GM21723 (cell line): ENCODE results near the gene RYR3.

Experiments used
- ATAC-seq: cut with Tn5 transposase; IDR thresholded peaks from one replicate; pipeline ENCODE4 v1.9.1; 2021; ENCODE audit warnings: mild to moderate bottlenecking, moderate library complexity; ENCODE audit not compliant: unreplicated experiment

Gene RYR3

DNA sequence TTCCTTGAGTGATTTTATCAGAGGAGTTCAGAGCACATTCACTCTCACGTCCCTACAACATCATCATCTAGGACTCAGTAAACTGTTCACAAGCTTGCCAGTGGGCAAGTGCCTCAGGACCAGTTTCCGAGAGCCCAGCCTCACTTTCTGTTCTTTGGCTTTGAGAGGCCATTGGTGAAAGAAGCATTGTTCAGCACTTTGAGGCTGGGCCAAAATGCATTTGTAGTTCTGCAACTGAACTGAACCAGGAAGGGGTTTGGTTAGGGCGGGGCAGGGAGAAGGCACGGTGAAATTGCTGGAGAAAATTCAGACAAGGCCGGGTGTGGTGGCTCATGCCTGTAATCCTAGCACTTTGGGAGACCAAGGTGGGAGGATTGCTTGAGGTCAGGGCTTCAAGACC, 435.4 kb downstream of the RYR3 start:
- no peak for ATAC-seq

DNA sequence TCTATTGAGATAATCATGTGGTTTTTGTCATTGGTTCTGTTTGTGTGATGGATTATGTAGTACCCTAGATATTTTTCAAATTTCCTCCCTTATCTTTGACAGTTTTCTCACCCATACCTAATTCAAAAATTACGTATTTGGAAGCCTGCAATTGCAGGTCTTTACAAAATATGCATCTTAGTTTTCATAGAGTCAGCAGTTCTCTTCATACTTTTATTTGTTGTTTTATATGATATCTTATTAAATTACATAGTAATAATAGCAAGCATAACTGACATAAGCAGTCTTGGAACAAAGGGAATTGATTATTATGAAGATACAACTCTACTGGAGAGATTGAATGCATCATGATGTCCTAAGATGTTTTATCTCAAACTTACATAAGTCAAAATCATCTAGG, 442.2 kb downstream of the RYR3 start:
- no peak for ATAC-seq

DNA sequence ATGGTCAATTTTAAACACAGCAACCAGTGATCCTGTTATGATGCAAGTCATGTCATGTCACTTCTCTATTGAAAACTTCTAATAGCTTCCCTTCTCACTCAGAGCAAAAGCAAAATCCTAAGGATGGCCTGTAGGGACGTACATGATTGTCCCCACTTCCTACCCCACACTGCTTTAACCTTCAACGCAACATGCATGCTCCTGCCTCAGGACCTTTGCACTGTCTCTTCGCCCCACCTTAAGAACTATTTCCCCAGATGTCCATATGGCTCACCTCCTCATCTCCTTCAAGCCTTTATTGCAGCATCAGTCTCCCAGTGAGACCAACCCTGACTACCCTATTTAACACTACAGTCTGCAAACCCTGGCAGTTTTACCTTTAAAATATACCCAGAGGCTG, 443.5 kb downstream of the RYR3 start:
- no peak for ATAC-seq

DNA sequence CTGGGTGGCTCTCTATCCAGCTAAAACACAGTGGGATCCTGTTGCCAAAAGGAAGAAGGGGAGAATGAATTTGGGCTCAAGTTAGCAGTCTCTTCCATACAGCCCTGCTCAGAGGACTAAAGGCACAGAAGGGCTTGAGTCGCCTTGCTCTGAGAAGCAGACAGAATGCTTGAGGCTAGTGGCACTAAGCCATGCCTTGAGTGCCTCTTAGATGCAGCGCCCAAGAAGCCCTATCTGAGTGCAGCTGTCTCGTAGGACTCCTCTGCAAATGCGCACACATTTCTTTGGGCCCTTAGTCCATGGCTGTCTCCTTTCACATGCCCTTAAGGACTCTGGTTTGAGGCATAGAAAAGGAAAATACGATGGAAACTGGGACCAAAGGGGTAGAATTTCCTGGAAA, 446.2 kb downstream of the RYR3 start:
- ATAC-seq = no peak

DNA sequence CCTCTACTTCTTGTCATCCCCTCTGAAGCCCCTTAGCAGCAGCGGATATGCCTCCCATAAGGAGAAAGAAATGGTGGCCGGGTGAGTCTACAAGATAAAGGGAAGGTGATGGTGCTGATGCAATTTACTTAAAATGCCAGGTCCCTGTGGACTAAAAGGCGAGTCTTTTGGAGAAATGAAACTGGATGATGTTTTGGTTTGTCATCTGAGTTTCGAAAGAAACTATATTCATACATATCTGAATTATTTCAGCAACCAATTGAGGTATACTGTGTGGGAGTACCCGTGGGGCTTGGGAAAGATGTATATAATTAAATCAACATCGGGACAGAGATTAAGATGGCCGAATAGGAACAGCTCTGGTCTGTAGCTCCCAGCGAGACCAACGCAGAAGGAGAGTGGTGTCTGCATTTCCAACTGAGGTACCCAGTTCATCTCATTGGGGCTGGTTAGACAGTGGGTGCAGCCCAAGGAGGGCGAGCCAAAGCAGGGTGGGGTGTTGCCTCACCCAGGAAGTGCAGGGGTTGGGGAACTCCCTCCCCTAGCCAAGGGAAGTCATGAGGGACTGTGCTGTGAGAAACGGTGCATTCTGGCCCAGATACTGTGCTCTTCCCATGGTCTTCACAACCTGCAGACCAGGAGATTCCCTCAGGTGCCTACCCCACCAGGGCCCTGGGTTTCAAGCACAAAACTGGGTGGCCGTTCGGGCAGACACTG, 446.9 kb downstream of the RYR3 start:
- no peak for ATAC-seq

DNA sequence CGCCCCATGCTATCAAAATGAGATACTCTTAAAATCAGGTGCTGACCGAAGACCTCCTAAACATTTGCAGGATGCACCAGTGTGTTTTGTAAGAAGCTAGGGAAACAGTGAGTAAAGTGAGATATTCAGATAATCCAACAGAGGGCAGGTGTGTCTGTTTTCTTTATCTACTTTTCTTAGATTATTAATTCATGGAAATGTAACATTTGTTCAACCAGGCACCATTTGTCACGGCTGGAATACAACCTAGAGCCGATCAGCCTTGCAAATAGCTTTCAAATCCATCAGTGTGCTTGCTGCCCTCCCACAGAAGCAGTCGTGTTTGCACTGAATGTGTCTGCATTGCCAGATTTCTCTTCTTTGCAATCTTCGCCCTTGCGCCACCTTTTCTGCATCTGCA, 455.6 kb downstream of the RYR3 start:
- no peak for ATAC-seq

DNA sequence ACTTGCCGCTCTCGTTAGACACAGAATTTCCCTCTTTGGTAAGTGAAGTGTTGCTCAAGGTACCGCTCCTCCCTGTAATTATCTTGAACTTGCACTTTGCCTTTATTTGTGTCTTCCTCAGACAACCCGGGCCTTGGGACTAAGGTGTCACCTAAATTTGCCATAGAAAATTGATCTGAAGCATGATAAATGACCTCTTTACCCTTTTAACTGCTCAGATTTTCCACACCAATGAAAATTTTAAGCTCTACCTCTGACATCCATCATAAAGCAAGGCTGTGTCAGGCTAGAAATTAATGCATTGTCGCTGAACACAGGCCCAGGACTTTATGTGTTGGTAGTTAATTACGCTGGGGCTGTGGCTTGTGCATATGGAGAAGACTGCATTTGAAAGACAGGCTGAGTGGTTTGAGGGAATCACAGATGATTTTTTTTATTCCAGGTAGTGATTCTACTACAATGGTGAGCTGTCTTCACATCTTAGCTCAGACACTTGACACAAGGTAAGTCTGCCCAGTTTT, 458.0 kb downstream of the RYR3 start:
- ATAC-seq = no peak

DNA sequence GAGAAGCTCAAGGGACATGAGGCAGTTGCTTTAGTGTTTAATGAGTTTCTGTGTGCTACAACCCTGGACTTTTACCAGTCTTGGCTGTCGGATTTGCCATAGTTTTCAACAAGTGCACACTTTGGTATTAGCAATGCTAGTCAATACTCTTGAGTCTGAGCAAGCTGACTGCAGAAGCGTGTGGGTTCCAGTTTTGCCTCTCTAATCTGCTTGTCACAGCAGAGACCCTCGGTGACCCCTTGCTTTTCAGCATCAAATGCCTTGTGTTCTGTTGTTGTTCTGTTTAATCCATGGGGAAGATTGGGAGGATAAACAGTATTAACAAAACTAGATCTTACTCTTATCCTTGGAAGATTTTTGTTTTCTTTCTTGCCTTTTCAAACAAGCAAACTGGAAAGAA, 463.2 kb downstream of the RYR3 start:
- ATAC-seq = no peak

DNA sequence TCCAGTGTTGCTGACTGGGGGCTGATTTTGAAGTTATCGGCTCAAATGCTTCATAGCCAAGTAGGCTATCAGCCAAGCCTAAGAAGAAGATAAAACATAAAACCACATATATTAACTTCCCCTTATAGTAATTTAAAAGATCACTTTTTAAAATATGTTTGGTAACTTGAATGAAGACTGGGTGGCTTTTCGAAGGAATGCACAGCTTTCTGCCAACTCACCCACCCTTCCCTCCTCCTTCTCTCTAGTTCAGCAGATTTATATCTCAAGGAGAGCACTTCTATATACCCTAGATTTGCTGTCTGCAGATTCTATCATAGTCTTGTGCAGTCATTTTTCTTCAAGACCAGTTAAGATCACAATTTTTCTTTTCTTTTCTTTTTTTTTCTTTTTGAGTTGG, 468.1 kb downstream of the RYR3 start:
- no peak for ATAC-seq

DNA sequence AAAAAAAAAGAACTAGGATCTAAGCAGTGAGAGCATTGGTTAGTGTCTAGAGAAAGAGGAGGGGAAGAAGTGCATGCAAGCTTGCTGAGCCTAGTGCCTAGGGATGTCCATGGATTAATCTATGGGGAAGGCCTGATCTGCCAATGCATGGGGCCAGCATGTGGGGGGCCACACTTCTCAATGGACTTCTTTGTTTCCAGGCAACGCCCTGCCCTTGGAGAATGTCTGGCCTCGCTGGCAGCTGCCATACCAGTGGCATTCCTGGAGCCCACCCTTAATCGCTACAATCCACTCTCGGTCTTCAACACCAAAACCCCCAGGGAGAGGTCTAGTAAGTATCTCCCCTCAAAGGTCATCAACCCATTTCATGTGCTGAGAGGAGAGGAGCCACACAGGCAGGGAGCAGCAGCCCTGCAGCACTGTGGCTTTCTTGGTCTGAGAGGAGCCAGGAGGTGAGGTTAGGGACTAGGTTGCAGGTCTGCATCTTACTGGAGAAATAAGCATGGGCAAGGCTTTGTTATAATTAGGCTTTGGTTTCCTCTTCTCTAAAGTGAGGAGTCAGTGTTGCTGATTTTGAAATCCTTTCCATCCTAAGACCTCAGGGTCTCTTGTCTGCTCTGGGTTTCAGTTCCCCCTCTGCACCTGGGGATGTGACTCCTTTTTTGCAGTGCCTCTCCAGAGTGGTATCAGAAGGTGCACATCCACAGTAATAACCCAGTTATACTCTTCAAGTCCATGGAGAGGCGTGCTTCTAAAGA, 469.4 kb downstream of the RYR3 start:
- ATAC-seq = no peak

DNA sequence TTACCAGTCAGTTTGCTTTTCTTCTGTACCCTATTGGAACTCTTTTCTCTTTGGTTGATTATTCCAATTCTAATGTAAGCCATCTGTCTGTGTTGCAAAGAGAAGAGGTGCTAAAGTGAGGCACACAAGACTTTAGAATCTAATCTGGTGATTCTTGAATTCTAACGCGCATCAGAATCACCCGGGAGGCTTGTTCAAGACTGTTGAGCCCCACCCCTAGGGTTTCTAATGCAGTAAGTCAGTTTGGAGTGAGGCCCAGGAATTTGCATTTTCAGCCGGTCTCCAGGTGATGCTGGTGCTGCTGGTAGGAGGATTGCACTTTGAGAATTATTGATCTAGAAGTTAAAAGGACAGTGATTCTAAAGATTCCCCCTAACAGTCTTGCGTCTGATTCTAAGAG, 472.2 kb downstream of the RYR3 start:
- ATAC-seq = no peak

DNA sequence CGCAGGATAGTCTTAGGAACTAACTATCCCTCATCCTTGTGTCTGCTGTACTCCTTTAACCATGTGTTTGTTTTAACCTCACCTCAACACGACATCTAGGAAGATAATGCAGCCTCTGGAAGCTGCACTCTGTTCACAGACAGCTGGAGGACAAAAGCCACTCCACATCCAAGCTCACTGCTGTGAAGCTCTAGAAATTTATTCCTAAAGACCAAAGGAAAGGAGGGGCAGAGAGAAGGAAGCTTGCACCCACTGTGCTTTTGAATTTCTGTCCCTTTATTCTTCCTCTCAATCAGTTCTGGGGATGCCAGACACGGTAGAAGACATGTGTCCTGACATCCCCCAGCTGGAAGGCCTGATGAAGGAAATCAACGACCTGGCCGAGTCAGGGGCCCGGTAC, 474.6 kb downstream of the RYR3 start:
- no peak for ATAC-seq

DNA sequence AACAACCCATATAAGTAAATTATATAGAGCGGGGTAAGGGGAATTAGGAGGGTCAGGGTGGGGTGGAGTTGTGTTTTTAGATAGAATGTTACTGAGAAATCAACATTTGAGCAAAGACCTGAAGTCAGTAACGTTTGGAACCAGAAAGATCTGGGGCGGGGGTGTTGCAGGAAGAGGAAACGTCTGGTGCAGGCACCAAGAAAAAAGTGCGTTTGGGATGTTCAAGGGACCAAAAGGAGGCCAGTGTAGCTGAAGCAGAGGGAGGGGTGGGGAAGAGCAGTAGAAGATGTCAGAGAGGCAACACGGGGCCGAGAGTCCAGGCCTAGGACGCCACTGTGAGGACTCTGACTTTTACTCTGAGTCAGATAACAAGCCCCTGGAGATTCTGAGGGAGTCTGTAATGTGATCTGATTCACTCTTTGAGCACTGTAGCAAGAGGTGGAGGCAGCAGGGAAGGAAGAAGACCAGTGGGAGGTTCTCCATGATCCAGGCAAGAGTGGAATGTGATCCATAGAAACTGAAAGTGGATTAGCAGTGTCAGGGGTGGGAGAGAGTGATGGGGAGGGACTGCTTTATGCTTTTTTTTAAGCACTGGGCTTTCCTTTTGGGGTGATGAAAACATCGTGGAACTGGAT, 478.3 kb downstream of the RYR3 start:
- no peak for ATAC-seq

DNA sequence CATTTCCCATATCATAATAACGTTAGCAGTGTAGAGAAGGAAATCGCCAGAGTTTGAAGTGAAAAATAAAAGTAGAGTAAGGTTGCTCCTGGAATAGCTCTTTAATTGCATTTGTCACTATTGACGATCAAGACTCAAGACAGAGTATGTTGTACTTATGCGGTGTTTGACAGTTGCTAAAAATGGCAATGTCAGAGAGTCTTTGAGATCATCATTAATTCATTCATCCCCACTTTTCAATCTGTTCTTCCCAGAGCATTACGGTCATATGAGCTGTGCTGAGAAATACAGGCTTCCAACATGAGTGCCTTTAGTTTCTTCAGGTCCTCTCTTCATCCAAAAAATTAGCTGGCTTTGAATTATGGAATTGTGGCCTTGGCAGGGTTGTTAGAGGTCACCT, 483.7 kb downstream of the RYR3 start:
- ATAC-seq = no peak

DNA sequence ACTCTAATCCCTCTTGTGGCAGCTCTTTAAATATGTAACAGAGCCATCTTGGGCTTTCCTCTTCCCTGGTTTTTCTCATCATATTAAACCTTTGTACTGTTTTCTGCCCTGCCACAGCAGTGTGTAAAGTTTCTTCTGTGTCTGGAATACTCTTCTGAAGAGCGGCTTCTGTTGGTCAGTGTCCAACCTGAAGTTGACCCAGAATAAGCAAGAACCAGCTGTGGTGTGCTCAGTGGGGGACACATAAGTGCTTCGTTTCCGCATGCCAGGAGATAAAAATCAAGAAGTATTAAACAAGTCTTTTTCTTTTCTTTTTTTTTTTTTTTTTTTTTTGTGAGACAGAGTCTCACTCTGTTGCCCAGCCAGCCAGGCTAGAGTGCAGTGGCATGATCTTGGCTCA, 484.3 kb downstream of the RYR3 start:
- ATAC-seq = no peak

DNA sequence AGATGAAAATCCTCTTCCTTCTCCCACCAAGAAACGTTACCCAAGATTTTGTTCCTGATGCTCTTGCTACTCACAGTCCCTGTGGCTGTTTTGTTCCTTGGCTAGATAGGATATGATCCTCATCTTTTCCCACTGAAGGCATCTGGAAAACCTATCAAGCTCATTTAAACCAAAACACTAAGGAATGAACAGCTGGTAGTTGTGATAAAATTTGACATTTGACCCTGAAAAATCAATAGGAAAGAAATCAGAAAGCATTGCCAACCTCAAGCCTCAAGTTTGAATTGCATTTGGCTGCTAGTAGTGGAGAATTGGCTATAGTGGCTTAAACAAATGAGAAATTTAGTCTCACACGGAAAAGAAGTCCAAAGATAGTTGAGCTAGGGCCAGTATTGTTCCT, 486.9 kb downstream of the RYR3 start:
- no peak for ATAC-seq

DNA sequence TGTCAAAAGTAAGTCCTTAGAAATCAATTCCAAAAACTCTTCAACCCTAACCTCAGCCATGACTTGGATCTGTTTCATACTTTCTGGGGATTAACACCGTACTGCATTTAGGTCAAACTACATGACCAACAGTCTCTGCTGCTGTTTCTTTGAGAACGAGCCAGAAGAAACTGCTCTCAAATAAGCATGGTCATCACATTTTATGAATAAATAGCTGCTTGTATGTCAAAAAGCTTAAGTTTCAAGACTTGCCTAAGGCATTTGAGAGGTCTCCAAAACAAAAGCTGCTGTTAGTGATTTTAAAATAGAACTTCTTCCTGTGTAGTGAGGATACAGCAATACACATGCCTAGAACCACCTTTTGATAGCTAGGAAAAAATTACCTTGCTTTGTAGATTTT, 491.2 kb downstream of the RYR3 start:
- no peak for ATAC-seq

DNA sequence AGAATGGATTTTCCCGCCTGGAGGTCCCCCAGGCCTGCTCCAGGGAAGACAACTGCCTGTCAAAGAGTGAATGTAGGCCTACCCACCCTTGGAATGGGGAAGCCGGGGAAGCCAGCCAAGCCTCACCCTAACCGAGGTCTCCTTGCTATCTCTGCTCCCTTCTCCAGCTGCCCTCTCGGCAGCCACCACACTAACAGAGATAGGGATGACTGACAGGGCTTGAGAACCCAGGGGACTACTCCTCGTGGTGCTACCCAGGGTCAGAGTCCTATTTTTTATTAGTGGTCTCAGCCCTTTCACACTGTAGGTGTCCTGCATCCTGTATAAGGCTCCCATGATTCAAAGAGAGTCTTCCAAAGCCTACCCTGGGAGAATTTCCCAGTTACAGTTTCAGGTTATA, 496.9 kb downstream of the RYR3 start:
- ATAC-seq = no peak

DNA sequence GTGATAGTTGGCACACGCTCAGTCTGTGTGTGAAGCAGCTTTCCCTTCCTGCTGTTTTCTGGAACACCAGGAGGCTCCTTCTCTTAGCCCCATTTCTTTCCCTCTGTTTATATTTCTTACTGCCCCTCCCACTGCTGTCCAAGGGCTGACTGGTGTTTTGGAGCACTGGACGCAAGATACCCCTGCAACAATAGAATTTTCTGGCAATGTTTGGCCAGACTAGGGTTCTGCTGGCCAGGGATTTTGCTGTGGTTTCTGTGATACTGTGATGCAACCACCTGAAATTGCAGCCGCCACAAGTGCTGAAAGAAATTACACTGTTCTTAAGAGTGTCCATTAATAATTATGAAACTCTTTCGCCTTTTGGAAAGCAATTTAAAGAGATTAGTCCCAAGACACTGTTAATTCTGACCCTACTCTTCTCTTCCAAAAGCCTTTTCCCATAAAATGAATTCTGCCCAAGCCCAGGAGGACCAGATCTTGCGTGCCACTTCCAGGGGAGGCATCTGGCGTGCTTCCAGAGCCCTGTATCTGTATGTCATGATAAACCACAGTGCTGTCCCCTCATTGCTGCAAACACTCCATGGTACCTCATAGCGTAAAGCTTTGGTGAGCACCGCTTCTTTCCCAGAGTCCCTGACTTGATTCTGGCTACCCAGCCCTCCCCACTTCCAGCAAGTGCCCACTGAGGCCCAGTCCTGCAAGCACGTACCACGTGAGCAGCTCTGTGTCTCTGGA, 498.1 kb downstream of the RYR3 start:
- no peak for ATAC-seq

DNA sequence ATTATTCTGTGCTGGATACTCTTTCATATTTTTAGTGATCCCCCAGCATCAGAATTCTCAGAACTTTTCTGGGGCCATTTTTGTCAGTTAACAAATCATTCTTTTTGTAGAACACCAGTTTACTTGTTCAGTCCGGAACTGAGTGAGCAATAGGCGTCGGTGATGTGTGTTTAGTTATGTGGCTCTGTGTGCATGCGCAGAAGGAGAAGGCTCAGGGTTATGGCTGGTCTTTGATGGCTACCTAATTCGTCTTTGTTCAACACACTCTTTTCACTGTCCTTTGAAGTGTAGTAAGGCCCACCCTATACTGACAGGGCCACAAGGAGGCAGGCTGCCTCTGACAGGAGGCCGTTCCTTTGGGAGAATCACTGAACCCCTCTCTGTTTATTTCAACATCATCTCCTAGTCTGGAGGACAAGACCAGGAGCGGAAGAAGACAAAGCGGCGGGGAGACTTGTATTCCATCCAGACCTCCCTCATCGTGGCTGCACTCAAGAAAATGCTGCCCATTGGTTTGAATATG, 499.4 kb downstream of the RYR3 start:
- no peak for ATAC-seq

DNA sequence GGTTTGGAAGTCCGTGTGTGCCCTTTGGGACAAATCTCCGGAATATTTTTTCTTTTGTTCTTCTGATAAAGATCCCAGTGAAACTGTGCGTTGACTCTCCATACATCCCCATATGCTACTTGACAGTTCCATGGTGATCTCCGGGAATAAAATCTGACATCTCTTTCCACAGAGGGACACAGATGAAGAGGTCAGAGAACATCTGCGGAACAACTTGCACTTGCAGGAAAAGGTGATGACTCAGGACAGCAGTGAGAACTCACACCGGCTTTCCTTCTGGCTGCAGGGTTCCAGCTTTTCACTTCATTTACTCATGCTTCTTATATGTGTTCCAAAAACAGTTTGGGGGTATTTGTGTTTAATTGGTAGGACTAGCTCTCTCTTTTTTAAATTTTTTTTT, 500.0 kb downstream of the RYR3 start:
- no peak for ATAC-seq
